IMR-90 (cell line): ENCODE data around the gene C10orf105. TPM values are rescaled to one million over a fixed set of nuclear protein-coding genes. Genes with fewer than 3 reads are reported as not detected.

Experiments
- ATAC-seq: fragments of 200-7000 bp; cut with Tn5 transposase; 2 replicates; pipeline ENCODE4 v1.9.1; 2020; ENCODE audit warnings: low read depth, mild to moderate bottlenecking, moderate library complexity
- BruUV-seq: library from RNA; stranded (reverse); fragments of 400-500 nt; replicated peaks from 2 replicates; lab custom pipeline; 2021; lab: Mats Ljungman, UMichigan
- CTCF ChIA-PET: fragments of 300-600 bp; formaldehyde crosslinking; extraction: SDS; loops from one replicate; lab custom pipeline; 2021; ENCODE audit warnings: antibody characterized with exemption; lab: Yijun Ruan, JAX
- POLR2A ChIA-PET: fragments of 300-600 bp; sonication (Branson Sonifier 250); formaldehyde crosslinking; loops from one replicate; lab custom pipeline; 2022; ENCODE audit warnings: antibody characterized with exemption; ENCODE audit not compliant: unreplicated experiment; lab: Charles Lee
- DNase-seq: peaks from one replicate; pipeline ENCODE4 v3.0.0; 2013
- H2AFZ ChIP-seq: replicated peaks from 2 replicates; pipeline ENCODE3; 2013; ENCODE audit warnings: low read length, mild to moderate bottlenecking; ENCODE audit not compliant: poor library complexity
- H2AK5ac ChIP-seq: 2 replicates; pipeline ENCODE4 v1.6.1; 2013; ENCODE audit warnings: low read depth, low read length, inconsistent platforms
- H2AK9ac ChIP-seq: replicated peaks from 2 replicates; pipeline ENCODE3; 2013; ENCODE audit warnings: mild to moderate bottlenecking, low read depth, low read length, moderate library complexity; ENCODE audit not compliant: poor library complexity
- H2BK120ac ChIP-seq: 2 replicates; pipeline ENCODE4 v1.6.1; 2013; ENCODE audit warnings: low read depth, low read length, inconsistent platforms
- H2BK15ac ChIP-seq: 3 replicates; pipeline ENCODE4 v1.6.1; 2013; ENCODE audit warnings: low read depth, low read length, inconsistent platforms
- H2BK20ac ChIP-seq: 2 replicates; pipeline ENCODE4 v1.6.1; 2013; ENCODE audit warnings: low read depth, mild to moderate bottlenecking, inconsistent platforms, low read length, moderate library complexity
- H2BK5ac ChIP-seq: 2 replicates; pipeline ENCODE4 v1.6.1; 2013; ENCODE audit warnings: mild to moderate bottlenecking, low read depth, low read length, inconsistent platforms; ENCODE audit not compliant: poor library complexity, severe bottlenecking
- H3K14ac ChIP-seq: replicated peaks from 2 replicates; pipeline ENCODE4 v1.6.1; 2013; ENCODE audit warnings: low read depth, low read length, inconsistent platforms
- H3K18ac ChIP-seq: 2 replicates; pipeline ENCODE4 v1.6.1; 2013; ENCODE audit warnings: low read depth, low read length, control low read depth
- H3K23ac ChIP-seq: 2 replicates; pipeline ENCODE4 v1.6.1; 2013; ENCODE audit warnings: low read depth, low read length, inconsistent platforms
- H3K27ac ChIP-seq: 2 replicates; pipeline ENCODE4 v1.5.1; 2013; ENCODE audit warnings: mild to moderate bottlenecking, control low read depth, low read length; ENCODE audit not compliant: insufficient read depth
- H3K27me3 ChIP-seq: 2 replicates; pipeline ENCODE4 v1.6.1; 2013; ENCODE audit warnings: low read length; ENCODE audit not compliant: control insufficient read depth, insufficient read depth
- H3K36me3 ChIP-seq: 2 replicates; pipeline ENCODE4 v1.6.1; 2013; ENCODE audit warnings: low read length, mixed read lengths; ENCODE audit not compliant: control insufficient read depth, insufficient read depth
- H3K4ac ChIP-seq: 2 replicates; pipeline ENCODE4 v1.6.1; 2013; ENCODE audit warnings: low read depth, low read length, inconsistent platforms
- H3K4me1 ChIP-seq: 2 replicates; pipeline ENCODE4 v1.6.1; 2013; ENCODE audit warnings: low read length, mixed read lengths; ENCODE audit not compliant: control insufficient read depth, insufficient read depth
- H3K4me2 ChIP-seq: 2 replicates; pipeline ENCODE4 v1.6.1; 2013; ENCODE audit warnings: low read depth, mild to moderate bottlenecking, control low read depth, low read length, moderate library complexity
- H3K4me3 ChIP-seq: 2 replicates; pipeline ENCODE4 v1.5.1; 2013; ENCODE audit warnings: low read depth, mild to moderate bottlenecking, control low read depth, low read length, moderate library complexity; ENCODE audit not compliant: insufficient read depth
- H3K56ac ChIP-seq: 2 replicates; pipeline ENCODE4 v1.6.1; 2013; ENCODE audit warnings: low read length, inconsistent platforms; ENCODE audit not compliant: insufficient read depth; ENCODE audit errors: extremely low read depth
- H3K79me1 ChIP-seq, 2 experiments: 2 replicates each; pipeline ENCODE4 v1.6.1; 2013; ENCODE audit warnings: low read length in 2 of 2, inconsistent platforms in 1 of 2, low read depth in 1 of 2
- H3K9ac ChIP-seq: 2 replicates; pipeline ENCODE4 v1.6.1; 2013; ENCODE audit warnings: low read depth, low read length, control low read depth
- H3K9me1 ChIP-seq: 2 replicates; pipeline ENCODE4 v1.6.1; 2013; ENCODE audit warnings: low read length, inconsistent platforms; ENCODE audit not compliant: insufficient read depth
- H3K9me3 ChIP-seq: 2 replicates; pipeline ENCODE4 v1.6.1; 2013; ENCODE audit warnings: low read length; ENCODE audit not compliant: control insufficient read depth, insufficient read depth
- H4K20me1 ChIP-seq: 2 replicates; pipeline ENCODE4 v1.6.1; 2013; ENCODE audit warnings: low read length, inconsistent platforms; ENCODE audit not compliant: insufficient read depth
- H4K5ac ChIP-seq: 2 replicates; pipeline ENCODE4 v1.6.1; 2013; ENCODE audit warnings: mild to moderate bottlenecking, low read depth, low read length, control low read depth
- H4K8ac ChIP-seq, 2 experiments: 2 replicates each; pipeline ENCODE4 v1.6.1; 2013; ENCODE audit warnings: low read depth in 2 of 2, low read length in 2 of 2, control low read depth in 1 of 2, inconsistent platforms in 1 of 2
- H4K91ac ChIP-seq: 2 replicates; pipeline ENCODE4 v1.6.1; 2013; ENCODE audit warnings: low read depth, low read length, inconsistent platforms; ENCODE audit not compliant: insufficient read depth
- BHLHE40 ChIP-seq: fragments of 150-350 bp; IDR thresholded peaks from 2 replicates; pipeline ENCODE4 v1.6.1; 2016; ENCODE audit warnings: mild to moderate bottlenecking, low read depth, low read length
- CEBPB ChIP-seq: IDR thresholded peaks from 2 replicates; pipeline ENCODE4 v1.6.1; 2012; ENCODE audit warnings: low read depth, low read length, improper control_type of control experiment
- CHD1 ChIP-seq: IDR thresholded peaks from 2 replicates; pipeline ENCODE4 v1.6.1; 2012; ENCODE audit warnings: low read depth, low read length, improper control_type of control experiment
- CTCF ChIP-seq: conservative IDR thresholded peaks from 2 replicates; pipeline ENCODE4 v1.5.1; 2012; ENCODE audit warnings: mild to moderate bottlenecking, low read depth, low read length, improper control_type of control experiment
- FOS ChIP-seq: fragments of 150-350 bp; IDR thresholded peaks from 2 replicates; pipeline ENCODE4 v1.6.1; 2016; ENCODE audit warnings: low read depth, low read length
- MAFK ChIP-seq: IDR thresholded peaks from 2 replicates; pipeline ENCODE4 v1.6.1; 2012; ENCODE audit warnings: low read depth, low read length, improper control_type of control experiment
- MAZ ChIP-seq: IDR thresholded peaks from 2 replicates; pipeline ENCODE4 v1.6.1; 2012; ENCODE audit warnings: low read depth, mild to moderate bottlenecking, low read length, improper control_type of control experiment, moderate library complexity, borderline replicate concordance
- MXI1 ChIP-seq: IDR thresholded peaks from 2 replicates; pipeline ENCODE4 v1.6.1; 2012; ENCODE audit warnings: low read depth, mild to moderate bottlenecking, low read length, moderate library complexity, borderline replicate concordance
- NFE2L2 ChIP-seq: fragments of 150-350 bp; IDR thresholded peaks from 2 replicates; pipeline ENCODE4 v1.6.1; 2016; ENCODE audit warnings: low read depth, mild to moderate bottlenecking, low read length
- POLR2A ChIP-seq: IDR thresholded peaks from 2 replicates; pipeline ENCODE4 v1.6.1; 2012; ENCODE audit warnings: mild to moderate bottlenecking, low read depth, low read length
- RCOR1 ChIP-seq: IDR thresholded peaks from 2 replicates; pipeline ENCODE4 v1.6.1; 2012; ENCODE audit warnings: mild to moderate bottlenecking, low read length, improper control_type of control experiment; ENCODE audit not compliant: insufficient replicate concordance
- RFX5 ChIP-seq: IDR thresholded peaks from 2 replicates; pipeline ENCODE4 v1.8.0; 2012; ENCODE audit warnings: low read depth, mild to moderate bottlenecking, low read length, moderate library complexity
- SMC3 ChIP-seq: fragments of 150-350 bp; IDR thresholded peaks from 2 replicates; pipeline ENCODE4 v1.6.1; 2016; ENCODE audit warnings: low read depth, mild to moderate bottlenecking, antibody characterized with exemption, low read length, moderate library complexity
- WGBS, 2 experiments: methylation state at CpG; one replicate each; pipeline versions ENCODE4 v1.1.5 to v1.1.7; 2013; ENCODE audit warnings: missing lambda C conversion rate in 2 of 2; ENCODE audit not compliant: insufficient read length in 1 of 2; ENCODE audit errors: extremely low coverage in 2 of 2; 5-methylcytosine and 5-hydroxymethylcytosine counted together
- dilution Hi-C: fragments of 300-500 bp; cut with HindIII; formaldehyde crosslinking; loops from one replicate; pipeline ENCODE4 v1.14.3; 2018; ENCODE audit warnings: low sequenced_read_pairs; ENCODE audit not compliant: unreplicated experiment
- in situ Hi-C: fragments of 300-500 bp; cut with MboI; formaldehyde crosslinking; loops from 3 replicates; pipeline ENCODE4 v1.14.3; 2019; ENCODE audit warnings: low sequenced_read_pairs, inconsistent platforms, mixed read lengths
- intact Hi-C: fragments of 100-400 bp; cut with micrococcal nuclease; formaldehyde crosslinking; loops from 2 replicates; pipeline ENCODE4 v1.10.0; 2022
- polyA plus RNA-seq, 3 experiments: library from polyadenylated mRNA; depleted of rRNA; stranded (reverse); fragments of >200 nt; gene quantifications; 2 replicates each; pipeline ENCODE4 v1.2.3, GENCODE V29; 2012; ENCODE audit warnings: low replicate concordance in 1 of 3
- total RNA-seq: library from RNA; depleted of rRNA; stranded (reverse); fragments of >200 nt; gene quantifications from 2 replicates; pipeline ENCODE4 v1.2.3, GENCODE V29; 2012
- TF ChIP-seq, protein P1 (sequence below): fragments of 150-350 bp; IDR thresholded peaks from 2 replicates; pipeline ENCODE4 v1.6.1; 2016; ENCODE audit warnings: low read depth, mild to moderate bottlenecking, low read length, moderate library complexity, borderline replicate concordance

The C10orf105 gene
- total and polyA plus RNA-seq, 2 of the 4 experiments (the other 2 are of a cell fraction): under 0.01 TPM; not detected in 1

DNA sequence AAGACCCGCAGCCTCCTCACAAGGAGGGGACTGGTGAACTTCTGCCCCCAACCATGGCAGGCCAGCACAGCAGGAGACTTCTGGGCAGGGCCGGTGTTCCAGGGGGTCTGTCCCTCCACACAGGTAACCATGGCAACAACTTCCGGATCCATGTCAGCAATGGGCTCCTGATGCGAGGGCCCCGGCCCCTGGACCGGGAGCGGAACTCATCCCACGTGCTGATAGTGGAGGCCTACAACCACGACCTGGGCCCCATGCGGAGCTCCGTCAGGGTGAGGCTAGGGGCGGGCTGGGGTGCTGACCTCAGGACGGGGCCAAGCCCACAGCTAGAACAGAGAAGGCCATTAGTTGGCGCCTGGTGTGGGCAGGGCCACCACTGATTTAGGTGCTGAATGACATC is 5.7 kb upstream of the C10orf105 start:
- CTCF ChIA-PET: interaction anchor here (0.6 to 1.1 kb wide), 5 partner anchors 15 to 137 kb away, joined by 3 to 4 read pairs (median 3); no protein-coding TSS in a partner anchor

More for the DNA sequence above, 5.7 kb upstream of the C10orf105 start:
- Histone ChIP-seq H3K27me3 (peaks cover 8% of the 10 kb centered on the region), H3K18ac (no peak overlapping the region), H2BK120ac (no peak overlapping the region), H3K27ac (no peak overlapping the region), H3K9me1 (no peaks in the 10 kb centered on the region), H3K56ac (no peak overlapping the region), H3K9ac (no peak overlapping the region), H3K9me3 (no peaks in the 10 kb centered on the region; the same call in 1 of the 2 replicates), H2BK15ac (no peak overlapping the region), H3K4me1 (peaks cover 9% of the 10 kb centered on the region; the same call in 1 of the 2 replicates), H3K23ac (no peak overlapping the region), H3K4me3 (no peak overlapping the region), H3K36me3 (no peaks in the 10 kb centered on the region), H4K5ac (no peak overlapping the region), H3K14ac (no peak overlapping the region), H4K20me1 (no peaks in the 10 kb centered on the region), H3K4me2 (no peak overlapping the region), H2BK20ac (no peak overlapping the region), H4K8ac (no peak overlapping the region), H3K79me1 (no peaks in the 10 kb centered on the region), H4K91ac (no peak overlapping the region), H2BK5ac (no peak overlapping the region), H2AFZ (no peak overlapping the region), H2AK9ac (no peak overlapping the region), H2AK5ac (no peak overlapping the region), H3K4ac (no peak overlapping the region)
- intact Hi-C loops: no loop called here
- in situ Hi-C loops: no loop called here
- WGBS, 2 experiments: 89% methylated on average over 11 of the region's 14 CpGs; no CpG with 5 or more reads in 1 of the 2 experiments
- POLR2A ChIA-PET: no interaction called here
- ATAC-seq: no peak
- no peak for DNase-seq
- BruUV-seq: no TSS peak
- no peak for TF ChIP-seq CEBPB
- TF ChIP-seq FOS: no peak
- no peak for TF ChIP-seq MAFK
- TF ChIP-seq SMC3: no peak
- no peak for TF ChIP-seq CHD1
- no peak for TF ChIP-seq RFX5
- TF ChIP-seq POLR2A: no peak
- TF ChIP-seq MAZ: no peak
- TF ChIP-seq NFE2L2: no peak
- no peak for TF ChIP-seq CTCF
- no peak for TF ChIP-seq RCOR1
- TF ChIP-seq BHLHE40: no peak
- TF ChIP-seq, protein P1, sequence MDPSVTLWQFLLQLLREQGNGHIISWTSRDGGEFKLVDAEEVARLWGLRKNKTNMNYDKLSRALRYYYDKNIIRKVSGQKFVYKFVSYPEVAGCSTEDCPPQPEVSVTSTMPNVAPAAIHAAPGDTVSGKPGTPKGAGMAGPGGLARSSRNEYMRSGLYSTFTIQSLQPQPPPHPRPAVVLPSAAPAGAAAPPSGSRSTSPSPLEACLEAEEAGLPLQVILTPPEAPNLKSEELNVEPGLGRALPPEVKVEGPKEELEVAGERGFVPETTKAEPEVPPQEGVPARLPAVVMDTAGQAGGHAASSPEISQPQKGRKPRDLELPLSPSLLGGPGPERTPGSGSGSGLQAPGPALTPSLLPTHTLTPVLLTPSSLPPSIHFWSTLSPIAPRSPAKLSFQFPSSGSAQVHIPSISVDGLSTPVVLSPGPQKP: no peak
- no peak for TF ChIP-seq MXI1
- dilution Hi-C loops: no loop called here
